GM19025 (cell line): Measurements from ENCODE around the gene PSME3.
A peak's percentile ranks its signal among the peaks of the same experiment; 100 is the strongest.

Experiments used
- ATAC-seq: cut with Tn5 transposase; IDR thresholded peaks from one replicate; pipeline ENCODE4 v1.9.1; 2021; ENCODE audit warnings: mild to moderate bottlenecking, low read depth, moderate library complexity; ENCODE audit not compliant: unreplicated experiment

PSME3 gene, protein sequence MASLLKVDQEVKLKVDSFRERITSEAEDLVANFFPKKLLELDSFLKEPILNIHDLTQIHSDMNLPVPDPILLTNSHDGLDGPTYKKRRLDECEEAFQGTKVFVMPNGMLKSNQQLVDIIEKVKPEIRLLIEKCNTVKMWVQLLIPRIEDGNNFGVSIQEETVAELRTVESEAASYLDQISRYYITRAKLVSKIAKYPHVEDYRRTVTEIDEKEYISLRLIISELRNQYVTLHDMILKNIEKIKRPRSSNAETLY

DNA sequence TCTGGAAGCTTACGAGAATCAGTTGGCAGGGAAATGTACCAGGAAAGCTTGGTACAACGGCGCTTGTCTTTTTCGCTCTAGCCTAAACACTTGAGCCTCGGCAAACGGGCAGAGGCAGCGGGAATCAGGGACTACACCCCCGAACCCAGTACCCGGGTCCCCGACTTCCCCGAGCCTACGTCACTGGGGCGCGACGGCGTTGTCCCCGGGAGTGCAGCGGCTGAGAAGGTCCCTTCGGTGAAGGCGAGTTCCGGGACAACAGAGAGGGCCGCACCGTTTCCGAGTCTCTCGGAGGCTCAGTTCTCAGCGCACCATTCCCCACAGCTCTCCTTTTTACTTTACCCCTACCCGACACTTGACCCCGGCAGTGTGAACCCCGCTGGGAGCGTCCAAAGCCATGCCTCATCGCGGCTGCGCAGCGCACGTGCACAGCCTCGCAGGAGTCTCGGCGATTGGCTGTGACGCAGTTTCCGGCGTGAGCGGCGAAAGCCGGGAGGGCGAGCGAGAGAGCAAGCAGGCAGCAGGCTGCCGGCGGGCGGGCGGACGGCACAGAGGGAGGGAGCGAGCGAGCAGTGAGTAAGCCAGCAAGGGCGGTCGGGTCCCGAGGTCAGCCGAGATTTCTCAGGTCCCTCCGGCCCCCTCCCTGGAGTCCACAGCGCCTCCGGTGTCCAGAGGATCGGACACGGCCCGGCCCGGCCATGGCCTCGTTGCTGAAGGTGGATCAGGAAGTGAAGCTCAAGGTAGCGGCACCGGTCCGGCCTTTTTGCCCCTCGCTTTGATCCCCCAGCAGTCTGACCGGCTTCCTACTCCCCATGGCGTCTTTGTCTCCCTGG, at the start of gene PSME3:
Gene PSME3, plus strand, starts transcription at position 464 of the 833 bp plus-strand sequence. Its CDS starts 235 bp downstream, at position 699.
- ATAC-seq = peak; percentile 74

DNA sequence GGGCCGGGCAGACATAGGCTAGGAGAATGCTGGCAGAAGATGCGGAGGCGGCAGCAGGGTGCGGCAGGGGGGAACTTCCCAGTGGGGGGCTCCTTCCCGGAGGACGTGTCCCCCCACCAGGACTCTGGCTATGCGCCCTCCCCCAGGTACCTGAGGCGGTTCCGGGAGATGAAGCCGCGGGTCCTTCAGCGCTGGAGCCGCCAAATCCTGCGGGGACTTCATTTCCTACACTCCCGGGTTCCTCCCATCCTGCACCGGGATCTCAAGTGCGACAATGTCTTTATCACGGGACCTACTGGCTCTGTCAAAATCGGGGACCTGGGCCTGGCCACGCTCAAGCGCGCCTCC, 49.4 kb upstream of the PSME3 start:
- no peak for ATAC-seq

DNA sequence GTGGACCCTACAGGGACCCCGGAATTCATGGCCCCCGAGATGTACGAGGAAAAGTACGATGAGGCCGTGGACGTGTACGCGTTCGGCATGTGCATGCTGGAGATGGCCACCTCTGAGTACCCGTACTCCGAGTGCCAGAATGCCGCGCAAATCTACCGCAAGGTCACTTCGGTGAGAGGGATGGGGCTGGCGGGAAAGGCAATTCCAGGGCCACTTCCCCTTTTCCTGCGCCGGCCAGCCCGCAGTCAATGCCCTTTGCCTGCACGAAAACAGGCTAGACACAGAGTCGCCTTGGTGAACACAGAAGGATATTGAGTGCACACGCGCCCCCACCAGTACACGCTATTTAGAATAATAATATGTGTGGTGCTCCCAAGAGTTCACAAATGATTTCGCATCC, 48.8 kb upstream of the PSME3 start:
- ATAC-seq = no peak

DNA sequence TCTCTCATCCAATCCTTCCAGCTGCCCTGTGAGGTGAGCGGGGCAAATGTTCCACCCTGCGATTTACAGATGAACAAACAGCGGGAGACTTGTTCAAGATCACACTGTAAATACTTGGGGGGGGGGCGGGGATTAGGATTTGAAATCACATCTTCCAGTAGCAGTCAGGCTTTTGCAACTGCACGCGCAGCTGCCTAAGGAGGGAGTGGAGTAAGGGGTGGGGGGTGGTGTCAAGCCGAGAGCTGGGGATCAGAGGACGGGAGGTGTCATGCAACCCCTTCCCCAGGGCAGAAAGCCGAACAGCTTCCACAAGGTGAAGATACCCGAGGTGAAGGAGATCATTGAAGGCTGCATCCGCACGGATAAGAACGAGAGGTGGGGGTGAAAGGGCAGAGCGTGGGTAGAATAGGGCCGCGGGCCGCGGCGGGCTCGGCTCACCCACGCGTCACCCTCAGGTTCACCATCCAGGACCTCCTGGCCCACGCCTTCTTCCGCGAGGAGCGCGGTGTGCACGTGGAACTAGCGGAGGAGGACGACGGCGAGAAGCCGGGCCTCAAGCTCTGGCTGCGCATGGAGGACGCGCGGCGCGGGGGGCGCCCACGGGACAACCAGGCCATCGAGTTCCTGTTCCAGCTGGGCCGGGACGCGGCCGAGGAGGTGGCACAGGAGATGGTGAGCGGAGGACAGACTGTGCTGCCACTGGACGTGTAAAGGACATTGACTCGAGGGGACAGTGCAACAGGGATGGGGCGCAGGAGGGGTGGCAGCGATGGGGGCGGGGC, 48.2 kb upstream of the PSME3 start:
- no peak for ATAC-seq

DNA sequence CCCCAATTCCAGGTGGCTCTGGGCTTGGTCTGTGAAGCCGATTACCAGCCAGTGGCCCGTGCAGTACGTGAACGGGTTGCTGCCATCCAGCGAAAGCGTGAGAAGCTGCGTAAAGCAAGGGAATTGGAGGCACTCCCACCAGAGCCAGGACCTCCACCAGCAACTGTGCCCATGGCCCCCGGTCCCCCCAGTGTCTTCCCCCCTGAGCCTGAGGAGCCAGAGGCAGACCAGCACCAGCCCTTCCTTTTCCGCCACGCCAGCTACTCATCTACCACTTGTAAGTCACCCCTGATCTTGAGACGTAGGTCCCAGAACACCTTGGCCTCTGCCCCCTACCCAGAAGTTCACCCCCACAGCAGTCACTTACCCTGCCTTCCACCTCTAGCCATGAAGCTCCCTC, 45.9 kb upstream of the PSME3 start:
- no peak for ATAC-seq

DNA sequence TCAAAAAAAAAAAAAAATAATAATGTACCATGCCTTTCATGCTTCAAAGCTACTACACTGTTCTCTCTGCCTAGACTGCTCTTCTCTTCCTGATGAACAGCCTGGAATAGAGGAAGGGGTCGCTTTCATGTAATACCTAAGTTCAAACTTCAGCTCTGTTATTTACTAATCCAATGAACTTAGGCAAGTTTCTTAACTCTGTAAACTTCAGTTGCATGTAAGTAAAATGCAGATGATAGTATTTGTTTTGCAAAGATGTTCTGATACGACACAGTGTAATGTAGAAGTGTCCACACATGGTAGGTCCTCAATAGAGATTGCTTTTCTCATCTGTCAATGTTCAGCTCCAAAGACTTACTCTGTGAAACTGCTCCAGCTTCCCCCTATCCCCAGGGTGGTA, 41.2 kb upstream of the PSME3 start:
- no peak for ATAC-seq

DNA sequence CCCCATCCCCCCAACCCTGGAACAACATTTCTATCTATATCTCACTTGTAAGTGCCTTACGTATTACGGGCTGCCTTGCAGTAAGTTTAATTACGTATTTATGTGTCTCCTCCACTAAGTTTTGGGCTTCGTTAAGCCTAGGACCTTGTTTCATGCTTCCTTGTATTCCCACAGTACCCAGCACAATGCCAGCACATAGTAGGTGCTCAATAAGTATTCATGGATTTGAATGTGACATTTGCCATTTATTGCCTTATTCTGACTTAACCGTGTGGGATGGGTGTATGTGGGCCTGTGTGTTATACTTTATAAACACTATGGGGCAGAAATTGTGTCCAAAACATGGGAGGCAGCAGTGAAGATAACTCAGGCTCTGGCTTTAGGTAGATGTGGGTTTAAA, 40.7 kb upstream of the PSME3 start:
- no peak for ATAC-seq

DNA sequence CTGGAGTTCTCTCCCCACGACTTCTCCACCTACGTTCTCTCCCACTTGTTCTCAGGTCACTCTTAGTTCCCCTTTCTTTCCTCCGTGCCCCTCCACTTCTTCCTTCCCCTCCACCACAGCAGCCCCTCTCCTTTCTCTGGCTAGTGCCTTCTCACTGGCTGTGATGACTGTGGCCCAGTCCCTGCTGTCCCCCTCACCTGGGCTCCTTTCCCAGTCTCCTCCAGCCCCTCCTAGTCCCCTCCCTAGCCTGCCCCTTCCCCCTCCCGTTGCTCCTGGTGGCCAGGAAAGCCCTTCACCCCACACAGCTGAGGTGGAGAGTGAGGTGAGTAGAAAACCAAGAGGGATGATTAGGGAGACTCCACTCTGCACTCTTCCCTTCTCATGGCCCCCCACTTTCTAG, 38.1 kb upstream of the PSME3 start:
- no peak for ATAC-seq

DNA sequence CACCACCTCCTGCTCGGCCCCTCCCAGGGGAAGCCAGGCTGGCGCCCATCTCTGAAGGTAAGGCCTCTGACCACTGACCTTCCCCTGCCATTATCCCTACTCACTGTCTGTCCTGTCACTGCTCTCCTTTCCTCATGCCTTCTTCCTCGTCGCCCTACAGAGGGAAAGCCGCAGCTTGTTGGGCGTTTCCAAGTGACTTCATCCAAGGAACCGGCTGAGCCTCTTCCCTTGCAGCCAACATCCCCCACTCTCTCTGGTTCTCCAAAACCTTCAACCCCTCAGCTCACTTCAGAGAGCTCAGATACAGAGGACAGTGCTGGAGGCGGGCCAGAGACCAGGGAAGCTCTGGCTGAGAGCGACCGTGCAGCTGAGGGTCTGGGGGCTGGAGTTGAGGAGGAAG, 37.7 kb upstream of the PSME3 start:
- no peak for ATAC-seq

DNA sequence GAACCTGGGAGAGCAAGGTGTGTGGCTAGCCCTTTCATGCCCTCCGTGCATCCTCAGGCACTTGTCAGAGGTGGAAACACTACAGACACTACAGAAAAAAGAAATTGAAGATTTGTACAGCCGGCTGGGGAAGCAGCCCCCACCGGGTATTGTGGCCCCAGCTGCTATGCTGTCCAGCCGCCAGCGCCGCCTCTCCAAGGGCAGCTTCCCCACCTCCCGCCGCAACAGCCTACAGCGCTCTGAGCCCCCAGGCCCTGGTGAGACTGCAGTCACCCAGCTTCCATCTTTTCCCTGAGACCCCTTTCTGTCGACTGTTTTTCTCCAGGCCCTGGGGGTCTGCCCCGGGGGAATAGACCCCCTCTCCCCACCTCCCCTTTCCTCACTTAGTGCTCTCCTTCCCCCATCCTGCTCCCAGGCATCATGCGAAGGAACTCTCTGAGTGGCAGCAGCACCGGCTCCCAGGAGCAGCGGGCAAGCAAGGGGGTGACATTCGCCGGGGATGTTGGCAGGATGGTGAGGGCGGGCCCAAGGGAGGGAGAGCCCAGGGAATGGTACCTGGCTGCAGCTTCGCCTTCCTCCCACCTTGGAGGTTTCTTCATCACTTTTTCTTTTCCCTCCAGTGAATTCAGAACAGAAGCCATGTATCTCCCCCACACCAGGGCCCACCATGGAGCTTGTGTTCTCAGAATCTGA, 37.0 kb upstream of the PSME3 start:
- ATAC-seq = no peak

DNA sequence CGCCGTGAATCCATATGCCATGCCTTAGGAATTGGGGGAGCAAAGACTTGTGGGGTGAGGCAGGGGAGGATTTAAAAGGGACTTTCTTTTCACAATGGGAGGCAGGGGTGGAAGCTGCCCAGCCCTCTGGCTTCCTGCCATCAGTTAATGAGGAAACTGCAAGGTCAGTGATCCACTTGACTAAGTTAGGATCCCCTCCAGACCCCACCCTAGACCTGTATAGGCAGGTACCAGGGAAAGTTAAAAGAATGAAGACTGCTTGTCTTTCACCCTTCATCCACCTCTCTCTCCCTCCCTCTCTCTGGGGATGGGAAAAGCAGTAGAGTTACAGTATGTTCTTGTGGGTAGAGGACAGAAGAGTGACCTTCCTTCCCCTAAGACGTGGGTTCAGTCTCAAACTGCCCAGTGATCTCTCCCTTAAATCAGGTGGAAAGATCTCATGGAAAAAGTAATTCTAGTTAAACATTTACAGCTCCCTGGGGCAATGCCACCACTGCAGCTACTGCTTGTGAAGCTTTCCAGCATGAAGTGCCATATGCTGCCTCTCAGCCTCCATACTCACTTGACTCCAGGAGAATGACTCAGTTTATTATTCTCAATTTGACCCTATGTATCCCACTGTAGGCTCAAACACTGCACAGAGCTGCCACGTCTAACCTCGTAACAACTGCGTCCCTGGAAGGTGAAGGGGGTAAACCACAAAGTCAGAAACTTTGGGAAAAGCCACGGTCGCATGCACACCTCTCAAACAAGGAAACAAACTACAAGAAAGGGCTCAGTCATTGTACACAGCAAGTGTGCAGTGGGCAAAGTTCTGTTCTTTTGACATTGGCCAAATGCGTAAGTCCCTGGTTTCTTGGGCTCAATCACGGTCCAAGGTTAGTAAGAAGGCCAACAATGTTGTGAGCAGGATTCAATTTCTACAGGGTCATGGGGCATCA, 35.9 kb upstream of the PSME3 start:
- ATAC-seq = no peak

DNA sequence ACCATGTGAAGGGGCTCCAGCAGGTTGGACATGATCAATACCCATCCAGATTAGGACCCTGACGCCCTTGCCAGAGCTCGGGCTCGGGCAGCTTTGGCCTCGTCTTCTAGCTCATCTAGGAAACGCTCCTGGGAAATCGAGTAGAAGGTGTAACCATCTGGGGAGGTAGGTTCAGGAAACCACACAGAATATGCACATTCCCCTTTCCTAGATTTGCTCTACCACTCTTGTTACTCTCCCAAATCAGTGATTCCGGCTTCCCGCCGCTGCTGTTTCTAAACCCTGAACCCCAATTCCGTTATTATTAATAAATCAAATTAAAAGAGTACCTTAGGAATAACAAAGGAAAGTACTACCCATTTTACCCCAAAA, 35.2 kb upstream of the PSME3 start:
- ATAC-seq = no peak

DNA sequence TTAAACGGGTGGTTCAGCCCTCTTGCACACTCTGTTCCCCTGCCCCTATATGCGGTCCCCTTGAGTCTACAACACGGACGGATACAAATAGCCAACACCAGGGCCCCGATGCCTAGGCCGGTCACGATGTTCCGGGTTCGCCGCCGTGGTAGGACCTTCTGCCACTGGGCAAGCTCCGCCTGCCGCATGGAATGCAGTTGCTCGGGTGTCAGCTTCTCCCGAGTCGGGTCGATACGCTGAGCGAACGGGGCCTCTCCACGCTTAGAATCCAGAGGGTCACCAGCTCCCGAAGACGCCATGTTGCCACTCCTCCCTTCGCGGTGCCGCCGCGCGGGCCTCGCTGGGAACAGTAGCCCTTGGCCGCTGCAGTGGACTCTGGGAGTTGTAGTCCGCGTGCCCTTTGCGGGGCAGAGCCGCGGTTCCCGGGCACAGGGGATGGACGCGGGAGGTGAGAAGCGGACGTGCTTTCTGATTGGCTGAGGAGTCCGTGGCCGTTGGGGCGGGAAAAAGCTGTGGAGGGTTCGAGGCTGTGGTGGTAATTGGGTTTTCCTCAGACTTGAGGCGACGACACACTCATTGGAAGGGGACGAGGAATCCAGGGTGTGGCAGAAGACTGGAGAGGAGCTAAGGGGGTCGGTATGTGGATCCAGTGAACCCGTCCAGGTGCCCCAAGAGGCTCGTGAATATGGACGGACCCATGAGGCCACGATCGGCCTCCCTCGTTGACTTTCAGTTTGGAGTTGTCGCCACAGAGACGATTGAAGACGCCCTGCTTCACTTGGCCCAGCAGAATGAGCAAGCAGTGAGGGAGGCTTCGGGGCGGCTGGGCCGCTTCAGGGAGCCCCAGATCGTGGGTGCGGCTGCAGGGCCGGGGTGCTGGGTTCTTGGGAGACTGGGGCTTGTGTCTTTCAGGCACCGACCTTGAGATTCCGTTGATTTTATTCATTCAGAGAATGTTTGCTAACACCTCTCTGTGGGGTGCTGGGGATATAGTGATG, 34.5 kb upstream of the PSME3 start, which contains the start of the genes CNTD1 and COA3:
Gene CNTD1, plus strand, starts transcription at position 479 of the 998 bp plus-strand sequence. Its CDS starts 207 bp downstream, at position 686.
Gene COA3, minus strand, starts transcription at position 322 of the 998 bp plus-strand sequence. Its CDS starts 23 bp downstream, at position 299.
- ATAC-seq = peak; percentile 87

DNA sequence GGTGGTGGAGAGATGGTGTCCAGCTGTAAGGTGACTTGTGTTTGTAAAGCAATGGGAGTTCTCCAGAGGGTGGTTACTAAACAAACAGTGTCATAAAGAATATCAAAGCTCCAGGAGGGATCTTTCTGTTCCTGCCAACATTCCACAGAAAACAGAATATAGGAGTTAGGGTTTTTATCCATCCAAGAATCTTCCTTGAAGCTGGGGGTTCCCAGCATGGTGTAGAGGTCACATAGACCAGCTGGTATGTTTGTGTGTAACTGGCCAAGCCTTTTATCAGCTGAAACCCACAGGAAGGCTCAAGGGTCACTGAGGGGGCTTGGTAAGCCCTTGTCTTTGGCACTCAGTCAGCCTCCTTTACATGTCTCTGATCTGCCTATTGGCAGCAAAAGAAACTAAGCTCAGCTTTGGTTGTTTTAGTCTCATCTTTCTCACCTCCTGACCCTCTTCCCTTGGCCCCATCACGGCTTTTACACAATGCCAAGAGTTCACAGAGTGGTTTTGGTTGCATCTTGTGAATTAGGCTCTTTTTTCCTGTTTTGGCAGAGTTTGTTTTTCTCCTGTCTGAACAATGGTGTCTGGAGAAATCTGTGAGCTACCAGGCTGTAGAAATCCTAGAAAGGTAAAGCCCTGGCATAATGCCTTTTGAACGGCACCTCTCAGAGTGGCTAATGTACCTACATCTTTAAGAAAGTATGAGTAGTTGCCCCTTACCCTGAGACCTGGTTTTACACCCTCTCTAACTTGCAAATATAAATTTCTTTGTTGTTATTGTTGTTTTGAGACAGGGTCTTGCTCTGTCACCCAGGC, 29.9 kb upstream of the PSME3 start:
- no peak for ATAC-seq

DNA sequence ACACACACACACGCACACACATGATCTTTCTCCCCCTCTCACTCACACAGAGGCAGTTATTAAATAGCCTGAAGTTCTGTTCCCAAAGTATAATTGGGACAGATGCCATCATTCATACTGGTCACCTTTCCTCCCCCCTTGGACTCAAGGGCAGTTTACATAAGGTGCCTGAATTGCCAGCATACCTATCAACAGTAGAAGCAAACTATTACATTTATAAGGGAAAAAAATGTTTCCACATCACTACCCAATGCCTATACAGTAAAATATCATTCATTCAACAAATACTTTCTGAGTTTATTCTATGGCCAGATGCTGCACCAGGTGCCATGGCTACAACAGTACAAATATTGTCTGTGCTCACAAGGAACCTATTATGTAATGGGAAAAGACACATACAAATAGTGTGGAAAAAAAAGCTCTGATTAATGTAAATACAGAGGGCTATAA, 28.3 kb upstream of the PSME3 start:
- ATAC-seq = no peak

DNA sequence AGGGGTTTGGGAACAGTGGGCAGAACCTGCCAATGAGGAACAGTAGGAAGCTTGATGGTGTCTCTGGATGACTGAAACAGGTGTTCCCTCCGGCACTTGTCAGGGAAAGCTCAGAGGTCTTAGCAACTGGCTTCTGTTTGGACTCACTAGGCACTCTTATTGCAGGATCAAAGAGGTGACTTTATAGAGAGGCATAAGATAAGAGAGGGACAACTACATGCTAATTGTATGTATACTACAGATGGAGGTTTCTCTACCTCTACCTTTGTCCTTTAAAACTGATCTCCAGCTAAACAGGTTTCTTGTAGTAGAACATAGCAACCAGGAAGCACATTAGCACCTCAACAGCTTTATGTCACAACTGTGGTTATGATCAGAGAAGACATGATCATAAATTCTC, 26.9 kb upstream of the PSME3 start:
- no peak for ATAC-seq

DNA sequence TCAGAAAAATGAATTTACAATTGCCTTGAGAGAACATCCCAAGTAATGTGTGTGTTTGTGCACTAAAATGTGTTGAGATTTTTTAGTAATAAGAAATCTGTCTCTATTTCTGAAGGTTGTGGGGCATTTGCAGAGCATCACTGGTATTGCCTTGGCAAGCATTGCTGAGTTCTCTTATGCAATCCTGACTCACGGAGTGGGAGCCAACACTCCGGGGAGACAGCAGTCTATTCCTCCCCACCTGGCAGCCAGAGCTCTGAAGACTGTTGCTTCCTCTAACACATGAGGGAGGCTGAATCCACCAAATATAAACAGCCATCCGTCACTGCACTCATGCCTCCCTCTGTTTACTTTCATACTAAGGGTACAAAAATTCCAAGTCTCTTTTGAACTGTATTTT, 23.9 kb upstream of the PSME3 start:
- no peak for ATAC-seq
